Skin of body (tissue), 3 donors: Measurements from ENCODE around the gene FAM185A. TPM values are rescaled to one million over a fixed set of nuclear protein-coding genes. Genes with fewer than 3 reads are reported as not detected.
A peak's percentile ranks its signal among the peaks of the same experiment; 100 is the strongest.
"Not testable (repeated sequence)": the region's sequence is repeated elsewhere in the genome, so short reads cannot be mapped to it uniquely, and the experiment has no call there.

Experiments
- DNase-seq: peaks from one replicate; lab custom pipeline; 2025; lab: John Stamatoyannopoulos, UW
- small RNA-seq: library from RNA; depleted of rRNA; stranded (forward); fragments of <200 nt; gene quantifications from one replicate; pipeline ENCODE3, GENCODE V24; 2014; ENCODE audit warnings: low replicate concordance
- total RNA-seq: library from RNA; depleted of rRNA; stranded (reverse); fragments of >200 nt; gene quantifications from one replicate; pipeline ENCODE4 v1.2.3, GENCODE V29; 2014

FAM185A gene
- total RNA-seq, 1 donor from 2014 or later: 11.0 TPM

- peak; percentile 94 for DNase-seq
These were observed 81.4 kb downstream of the FAM185A start for GRCh38 chr7:102830197-102830596.

- peak; percentile 35 for DNase-seq
These were observed 83.9 kb downstream of the FAM185A start for GRCh38 chr7:102832674-102833073.

GRCh38 chr7:102833343-102833742 is 84.5 kb downstream of the FAM185A start:
- no peak for DNase-seq

- DNase-seq: no peak
These were observed 85.7 kb downstream of the FAM185A start for GRCh38 chr7:102834466-102834865.

GRCh38 chr7:102834999-102835398 is 86.2 kb downstream of the FAM185A start:
- DNase-seq: peak; percentile 36

- DNase-seq: peak; percentile 92
These were observed 87.6 kb downstream of the FAM185A start for GRCh38 chr7:102836191-102836919.

DNA sequence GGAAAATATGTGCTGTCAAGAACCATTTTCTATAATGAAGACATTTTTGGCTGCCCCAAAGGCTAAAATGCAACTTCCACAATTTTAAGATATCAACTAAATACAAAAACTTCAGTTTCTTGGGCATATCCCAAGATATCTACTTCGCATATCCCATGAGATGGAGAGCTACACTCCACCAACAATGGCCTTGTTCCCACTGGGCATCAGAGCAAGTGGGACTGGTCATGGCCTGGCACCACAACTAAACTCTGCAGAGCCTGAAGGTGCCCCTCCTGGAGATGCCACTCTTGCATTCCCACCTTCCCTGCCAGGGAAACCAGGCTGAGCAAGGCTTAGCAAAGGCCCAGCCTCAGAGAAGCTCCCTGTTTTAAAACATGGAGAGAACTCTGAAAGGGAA is 88.2 kb downstream of the FAM185A start:
- no peak for DNase-seq

DNA sequence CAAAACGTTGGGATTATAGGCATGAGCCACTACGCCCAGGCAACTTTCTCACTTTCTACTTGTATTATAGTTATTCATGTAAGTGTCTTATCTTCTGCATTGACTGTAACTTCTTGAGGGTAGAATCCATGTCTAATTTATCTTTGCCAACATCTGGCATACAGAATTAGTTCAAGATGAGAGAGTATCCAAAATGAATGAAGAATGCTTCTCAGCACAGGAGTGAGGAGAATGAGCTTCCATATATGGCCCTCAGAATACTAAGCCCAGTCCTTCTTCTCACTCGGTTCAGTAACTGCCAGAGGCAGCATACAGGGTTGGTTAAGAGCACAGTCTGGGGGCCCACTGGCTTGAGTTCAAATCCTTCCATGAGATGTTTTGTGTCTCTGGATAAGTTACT is 89.0 kb downstream of the FAM185A start:
- no peak for DNase-seq

GRCh38 chr7:102838572-102839101 is 89.8 kb downstream of the FAM185A start:
- DNase-seq: not testable (repeated sequence)

- DNase-seq: no peak
These were observed 91.6 kb downstream of the FAM185A start for GRCh38 chr7:102840404-102840803.

DNA sequence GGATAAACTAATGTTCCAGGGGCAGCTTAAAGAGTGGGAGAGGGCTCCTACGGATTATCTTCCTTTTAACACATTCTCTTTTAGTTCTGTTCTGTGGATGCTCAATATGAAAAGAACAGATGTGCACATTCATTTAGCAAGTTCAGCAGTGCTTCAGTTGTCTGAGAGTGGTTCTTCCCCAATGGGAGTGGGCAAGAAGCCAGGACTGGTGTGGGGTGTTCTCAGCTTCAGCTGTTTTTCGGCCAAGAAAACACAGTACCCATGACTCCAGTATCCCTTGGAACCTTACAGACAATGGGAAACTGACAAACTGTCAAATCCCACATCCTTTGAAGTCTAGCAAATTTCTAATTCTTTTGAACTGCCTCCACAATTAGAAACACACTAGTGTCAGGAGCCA is 92.5 kb downstream of the FAM185A start:
- peak; percentile 59 for DNase-seq

GRCh38 chr7:102842284-102842683 is 93.5 kb downstream of the FAM185A start:
- peak; percentile 49 for DNase-seq

DNA sequence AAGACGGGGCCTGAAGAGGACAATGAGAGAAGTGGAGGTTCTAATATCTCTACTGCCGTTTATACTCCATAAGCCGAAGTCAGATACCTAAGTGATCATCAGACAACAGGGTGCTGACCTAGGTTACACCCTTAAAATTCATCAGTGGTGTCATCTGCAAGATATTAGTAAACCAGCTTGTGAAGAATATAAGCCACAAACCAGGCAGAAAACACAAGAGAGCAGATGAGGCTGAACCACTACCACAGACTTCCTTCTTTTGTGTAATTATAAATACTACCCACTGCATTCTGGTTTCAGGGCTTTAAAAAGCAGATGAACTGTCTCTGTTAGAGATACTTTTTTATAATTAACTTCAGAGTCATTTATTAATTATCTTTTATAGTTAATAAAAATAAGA is 95.1 kb downstream of the FAM185A start:
- DNase-seq: no peak

GRCh38 chr7:102845346-102845745 is 96.5 kb downstream of the FAM185A start:
- DNase-seq: no peak

GRCh38 chr7:102849079-102849478 is 100.3 kb downstream of the FAM185A start:
- DNase-seq: peak; percentile 93

DNA sequence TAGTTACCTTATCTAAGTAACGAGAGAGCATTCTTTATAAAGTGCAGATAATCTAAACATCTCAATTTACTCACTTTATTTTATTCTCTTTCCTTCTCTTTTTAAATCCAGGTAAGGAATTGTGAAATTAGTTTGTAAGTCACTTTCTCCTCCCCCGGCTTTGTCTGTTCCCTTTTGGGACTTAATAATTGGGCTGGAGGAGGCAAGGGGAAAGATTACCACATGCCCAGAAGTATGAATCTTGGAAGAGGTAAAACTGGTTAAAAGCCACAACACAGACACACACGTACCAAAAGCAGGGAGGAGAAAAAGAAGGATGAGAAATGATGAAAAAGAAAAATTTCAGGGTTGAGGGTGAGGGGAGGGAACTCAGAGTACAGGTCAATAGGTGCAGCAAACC is 100.7 kb downstream of the FAM185A start:
- peak; percentile 38 for DNase-seq

- peak; percentile 74 for DNase-seq
These were observed 107.2 kb downstream of the FAM185A start for GRCh38 chr7:102856036-102856435.

Small RNA genes within 50 kb of the gene (small RNA-seq; reads per million reads assigned to genes)
- not detected for gene RNU6-1136P

Other genes starting within 250 kb of the FAM185A start
- gene RASA4B, start 231.2 kb upstream of the FAM185A start, total RNA-seq: 6.7 TPM
- 16.2 TPM for gene UPK3BL2, start 205.3 kb upstream of the FAM185A start, total RNA-seq
- not detected for gene SPDYE2, start 197.8 kb upstream of the FAM185A start, total RNA-seq
- 27.6 TPM for gene POLR2J3, start 176.4 kb upstream of the FAM185A start, total RNA-seq
- 26.5 TPM for gene RASA4, start 132.2 kb upstream of the FAM185A start, total RNA-seq
- 37.9 TPM for gene UPK3BL1, start 106.2 kb upstream of the FAM185A start, total RNA-seq
- gene SPDYE2B, start 98.7 kb upstream of the FAM185A start, total RNA-seq: not detected
- 3.6 TPM for gene POLR2J2, start 77.3 kb upstream of the FAM185A start, total RNA-seq
- gene LRRC17, start 164.0 kb downstream of the FAM185A start, total RNA-seq: 92.4 TPM